GM18505 (cell line): ENCODE results near the gene NRXN2.

Source experiments
- ATAC-seq: cut with Tn5 transposase; IDR thresholded peaks from one replicate; pipeline ENCODE4 v1.9.1; 2021; ENCODE audit not compliant: unreplicated experiment
- POLR2A ChIP-seq: IDR thresholded peaks from 4 replicates; pipeline ENCODE4 v1.6.1; 2011; ENCODE audit warnings: borderline replicate concordance; ENCODE audit not compliant: insufficient read depth, insufficient read length; ENCODE audit errors: extremely low read depth

The NRXN2 gene

DNA sequence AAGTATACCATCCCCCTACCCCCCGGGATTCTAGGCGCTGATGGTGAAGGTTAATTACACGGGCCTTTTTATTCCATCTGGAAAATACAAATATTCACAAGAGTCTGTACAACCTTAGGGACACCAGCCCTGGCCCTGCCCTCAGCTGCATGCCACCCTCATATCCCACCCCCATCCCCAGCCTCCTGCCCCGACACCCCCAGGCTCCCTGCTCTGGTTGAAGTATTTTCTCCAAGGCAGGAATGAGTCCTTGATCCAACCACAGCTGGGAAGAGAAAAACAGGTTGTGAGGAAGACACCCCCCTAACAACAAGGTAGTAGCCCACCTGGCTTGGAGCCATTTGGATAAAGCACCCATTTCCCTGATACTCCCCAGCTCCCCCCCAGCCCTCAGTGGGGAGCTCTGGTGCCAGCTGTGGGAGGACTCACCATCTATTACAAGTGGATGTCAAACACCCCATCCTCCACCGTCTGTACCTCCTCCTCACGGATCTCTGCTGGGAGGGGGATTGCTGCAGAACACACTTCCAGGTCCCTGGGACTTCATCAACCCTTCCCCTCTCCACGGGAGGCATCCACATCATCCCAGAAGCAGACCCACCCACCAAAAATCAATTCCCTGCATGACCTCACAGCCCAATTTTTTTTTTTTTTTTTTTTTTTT, 4.0 kb upstream of the NRXN2 start:
- no peak for ATAC-seq
- TF ChIP-seq POLR2A, result no peak

DNA sequence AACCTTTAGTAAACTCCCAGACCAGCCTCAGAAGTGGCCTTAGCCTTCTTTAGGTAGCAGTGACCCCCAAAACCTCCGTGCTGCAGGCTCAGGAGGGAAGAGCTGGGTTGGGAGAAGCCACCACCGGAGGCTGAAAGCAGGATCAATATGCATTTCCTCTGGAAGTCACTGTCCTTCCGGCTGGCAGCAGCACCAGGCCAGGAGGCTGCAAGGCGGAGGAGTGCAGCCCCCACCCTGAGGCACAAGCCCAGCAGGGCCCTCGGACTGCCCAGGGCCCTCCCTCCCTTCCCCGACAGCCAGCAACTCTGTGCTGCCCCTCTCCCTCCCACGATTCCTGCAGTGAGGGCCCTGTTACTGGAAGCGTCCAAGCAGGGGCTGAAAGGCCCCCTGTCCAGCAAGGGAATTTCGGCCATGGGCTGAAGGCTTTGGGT, 3.2 kb upstream of the NRXN2 start:
- no peak for TF ChIP-seq POLR2A

DNA sequence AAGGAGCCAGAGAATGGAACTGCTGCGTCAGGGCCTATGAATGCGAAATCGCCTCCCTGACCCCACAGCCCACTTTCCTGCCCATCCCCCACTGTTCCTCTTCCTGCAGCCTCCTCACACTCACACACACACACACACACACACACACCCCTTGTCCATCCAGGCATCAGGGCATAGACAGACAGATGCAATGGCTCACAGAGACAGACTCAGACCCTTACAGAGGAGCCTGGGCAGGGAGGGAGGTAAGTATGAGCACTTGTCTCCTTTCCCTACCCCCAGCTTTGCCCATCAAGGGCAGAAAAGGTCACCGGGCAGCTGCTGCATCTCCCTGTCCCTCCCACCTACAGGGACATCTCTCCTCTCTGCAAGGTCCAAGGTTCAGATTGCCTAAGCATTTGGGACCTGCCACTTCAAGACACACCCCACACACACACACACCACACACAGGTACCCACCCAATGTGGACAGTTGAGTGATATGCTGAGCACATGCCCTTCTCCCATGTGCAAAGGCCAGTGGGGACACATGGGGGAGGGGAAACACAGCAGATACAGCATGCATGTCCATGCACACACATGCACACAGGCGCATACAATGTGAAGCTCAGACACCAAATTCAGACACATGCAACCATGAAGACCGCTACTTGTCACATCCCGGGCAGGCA, 2.0 kb upstream of the NRXN2 start:
- no peak for ATAC-seq
- no peak for TF ChIP-seq POLR2A

More for the DNA sequence above, 3.2 kb upstream of the NRXN2 start:
- no peak for ATAC-seq

DNA sequence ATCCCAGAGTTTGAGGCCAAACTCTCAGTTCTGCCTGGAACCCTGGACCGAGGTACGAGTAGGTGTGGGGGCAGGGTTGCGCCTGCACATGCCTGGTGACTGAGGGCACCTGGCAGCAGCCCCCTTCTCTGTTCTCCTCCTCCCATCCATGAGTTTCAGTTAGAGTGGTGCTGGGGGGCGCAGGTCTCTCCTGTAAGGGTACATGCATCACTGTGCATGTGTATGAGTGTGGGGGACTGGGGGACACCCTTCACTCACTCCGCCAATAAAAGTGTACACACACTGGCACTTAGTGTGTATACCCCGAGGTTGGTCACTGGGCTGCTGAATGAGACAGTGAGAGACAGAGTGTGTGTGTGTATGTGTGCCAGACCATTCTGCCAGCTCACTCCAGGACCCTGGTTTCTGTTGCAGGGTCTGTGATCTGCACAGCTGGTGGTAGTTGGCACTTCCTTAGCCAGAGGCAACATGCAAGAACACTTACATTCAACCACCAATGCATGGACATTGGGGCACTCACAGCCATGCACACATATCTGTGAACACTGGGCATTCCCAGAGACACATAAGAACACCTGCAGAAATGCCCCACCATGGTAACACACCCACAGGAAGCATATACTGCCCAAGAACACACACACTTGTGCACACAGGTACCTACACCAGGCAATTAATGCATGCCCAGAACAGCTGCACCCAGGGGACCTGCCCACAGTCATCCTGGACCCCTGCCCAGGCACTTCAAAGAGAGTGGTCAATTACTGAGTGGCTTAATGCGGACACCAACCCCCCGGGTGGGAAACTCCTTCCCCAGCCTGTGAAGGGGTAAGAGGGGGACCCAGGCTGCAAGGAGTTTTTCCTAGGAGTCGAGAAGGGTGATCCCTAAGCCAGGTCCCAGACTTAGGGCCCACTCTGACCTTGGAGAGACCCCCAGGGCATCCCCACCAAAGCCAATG, 1.2 kb upstream of the NRXN2 start:
- no peak for TF ChIP-seq POLR2A
- ATAC-seq, result no peak

DNA sequence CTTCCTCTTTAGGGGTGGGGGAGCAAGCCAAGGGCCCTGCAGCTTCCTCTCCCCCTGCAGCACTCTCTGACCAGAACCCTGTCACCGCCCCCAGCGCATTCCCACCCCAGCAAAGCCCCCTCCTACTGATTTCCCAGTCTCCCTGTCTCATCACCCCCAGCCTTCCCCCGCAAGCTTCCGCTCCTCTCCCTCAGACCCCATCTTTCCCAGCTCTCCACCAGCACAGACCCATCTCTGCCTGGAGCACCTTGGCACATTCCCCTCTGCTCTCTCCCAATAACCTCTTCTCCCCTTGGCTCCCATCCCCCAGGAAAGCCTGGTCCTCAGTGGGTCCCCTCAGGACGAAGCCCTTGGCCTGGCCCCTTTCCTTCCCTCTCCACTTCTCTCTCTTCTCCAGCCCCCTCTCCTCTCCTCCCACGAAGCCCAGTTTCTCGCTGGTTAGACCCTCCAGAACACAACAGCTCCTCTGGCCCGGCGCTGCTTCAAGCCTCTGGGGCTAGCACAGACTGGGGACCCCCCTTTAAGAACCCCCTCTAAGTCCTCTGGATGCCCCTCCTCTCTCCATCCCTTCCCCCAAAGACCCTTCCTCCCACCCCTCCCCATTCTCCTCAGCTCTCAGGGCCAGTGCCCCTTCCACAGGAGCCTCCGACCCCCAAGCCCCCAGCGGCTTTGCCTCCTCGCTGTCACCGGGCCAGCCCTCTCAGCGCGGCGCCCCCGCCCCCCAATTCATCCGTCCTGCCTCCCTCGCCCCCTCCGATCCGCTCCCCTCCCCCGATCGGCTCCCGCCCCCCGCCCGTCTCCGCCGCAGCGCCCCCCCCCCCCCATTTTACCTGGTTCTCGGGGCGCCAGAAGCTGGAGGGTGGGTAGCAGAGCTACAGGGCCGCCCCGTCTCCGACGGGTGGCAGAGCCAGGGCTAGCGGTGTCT, 594 bp downstream of the NRXN2 start:
- ATAC-seq, result no peak
- TF ChIP-seq POLR2A, result no peak

DNA sequence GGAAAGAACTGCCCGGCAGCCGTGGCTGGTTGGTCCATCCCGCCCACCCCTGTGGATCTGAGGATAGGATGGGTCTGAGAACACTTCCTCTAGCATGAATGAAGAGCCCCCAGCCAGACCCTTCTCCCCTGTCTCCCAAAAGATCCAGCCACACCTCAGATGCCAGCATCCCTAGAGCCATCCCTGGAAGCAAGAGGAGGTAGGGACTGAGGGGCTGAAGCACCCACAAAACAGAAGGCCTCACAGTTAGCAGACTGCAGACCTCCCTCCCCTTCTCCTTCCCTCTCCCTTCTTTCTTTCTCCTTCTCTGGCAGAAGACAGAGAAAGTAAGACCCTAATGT, 1.7 kb downstream of the NRXN2 start:
- ATAC-seq, result no peak
- TF ChIP-seq POLR2A, result no peak

DNA sequence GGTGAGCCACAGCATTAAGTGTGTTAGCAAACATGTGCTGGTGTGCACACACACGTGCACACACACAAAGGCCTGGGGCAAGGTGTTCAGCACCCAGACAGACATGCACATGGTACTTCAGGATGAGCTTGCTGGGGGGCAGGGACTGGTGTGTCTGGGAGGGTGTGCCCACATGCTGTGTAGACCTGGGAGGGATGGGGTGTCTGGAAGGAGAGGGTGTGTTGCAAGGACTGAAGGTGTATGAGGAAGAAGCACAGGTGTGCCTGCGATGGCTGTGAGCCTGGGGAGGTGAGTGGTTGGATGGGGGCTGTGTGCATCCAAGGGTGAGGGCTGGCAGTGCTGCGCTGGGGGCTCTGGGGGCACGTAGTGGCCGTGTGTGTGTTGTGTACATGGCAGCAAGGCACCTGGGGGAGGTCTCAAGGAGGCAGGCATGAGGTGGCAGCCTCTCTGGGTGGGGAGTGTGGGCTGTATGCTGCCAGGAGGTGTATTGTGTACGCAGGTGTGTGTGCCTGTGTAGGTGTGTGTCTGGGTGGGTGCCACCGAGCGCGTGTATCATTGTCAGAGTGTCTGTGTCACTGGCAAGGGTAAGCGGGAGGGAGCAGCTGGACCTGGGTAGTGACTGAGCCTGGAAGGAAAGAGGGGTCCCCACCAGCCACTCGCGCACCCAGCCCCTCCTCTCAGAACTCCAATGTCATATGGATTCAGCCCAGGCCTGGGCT, 2.2 kb downstream of the NRXN2 start:
- TF ChIP-seq POLR2A, result no peak
- ATAC-seq, result no peak

DNA sequence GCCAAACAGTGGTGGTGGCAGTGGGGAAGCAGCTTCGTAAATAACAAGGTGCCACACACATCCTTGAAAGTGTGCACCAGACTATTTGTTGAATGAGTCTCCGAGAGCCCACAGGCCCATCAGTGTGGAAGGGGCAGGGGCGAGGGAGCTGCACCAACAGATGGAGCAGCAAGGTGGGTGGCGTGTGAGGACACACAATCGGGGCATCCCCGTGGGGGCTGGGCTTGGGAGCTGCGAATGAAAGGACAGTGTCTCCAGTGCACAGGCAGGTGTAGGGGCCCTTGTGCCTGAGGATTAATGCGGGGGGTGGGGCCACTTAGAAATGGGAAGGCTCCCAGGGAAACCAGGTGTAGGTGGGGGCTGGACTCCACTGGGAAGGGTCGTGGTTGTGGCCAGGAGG, 2.8 kb downstream of the NRXN2 start:
- no peak for ATAC-seq
- no peak for TF ChIP-seq POLR2A

DNA sequence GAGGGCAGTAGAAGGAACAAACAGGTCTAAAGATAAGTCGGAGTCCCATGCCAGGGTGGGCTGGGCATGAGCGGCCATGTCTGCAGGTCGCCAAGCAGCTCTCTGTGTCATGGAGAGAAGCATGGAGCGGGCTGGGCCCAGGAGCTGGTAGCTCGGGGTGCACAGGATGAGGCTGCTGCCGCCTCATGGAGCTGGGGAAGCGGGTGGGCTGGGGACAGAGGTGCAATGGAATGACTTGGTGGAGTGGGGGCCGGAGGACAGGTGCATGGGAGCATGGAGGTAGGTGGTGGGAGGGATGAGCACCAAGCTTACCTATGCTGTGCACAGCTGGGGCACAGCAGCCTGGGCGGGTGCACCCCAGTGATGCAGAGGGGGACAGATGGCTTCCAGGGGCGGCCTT, 3.6 kb downstream of the NRXN2 start:
- no peak for TF ChIP-seq POLR2A
- ATAC-seq, result no peak

DNA sequence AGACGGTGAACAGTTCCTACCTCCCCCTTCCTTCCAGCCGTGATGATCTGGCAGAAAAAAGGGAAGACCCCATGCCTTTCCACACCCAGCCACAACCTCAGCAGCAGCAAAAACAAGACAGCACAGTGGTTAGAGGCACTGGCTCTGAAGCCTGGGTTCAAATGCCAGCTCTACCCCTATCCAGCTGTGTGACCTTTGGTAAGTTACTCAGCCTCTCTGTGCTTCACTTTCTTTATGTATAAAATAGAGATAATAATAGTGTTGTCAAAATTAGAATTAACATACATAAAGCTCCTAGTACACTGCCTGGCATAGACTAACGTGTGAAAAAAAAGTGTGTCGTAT, 4.2 kb downstream of the NRXN2 start:
- TF ChIP-seq POLR2A, result no peak
- ATAC-seq, result no peak

DNA sequence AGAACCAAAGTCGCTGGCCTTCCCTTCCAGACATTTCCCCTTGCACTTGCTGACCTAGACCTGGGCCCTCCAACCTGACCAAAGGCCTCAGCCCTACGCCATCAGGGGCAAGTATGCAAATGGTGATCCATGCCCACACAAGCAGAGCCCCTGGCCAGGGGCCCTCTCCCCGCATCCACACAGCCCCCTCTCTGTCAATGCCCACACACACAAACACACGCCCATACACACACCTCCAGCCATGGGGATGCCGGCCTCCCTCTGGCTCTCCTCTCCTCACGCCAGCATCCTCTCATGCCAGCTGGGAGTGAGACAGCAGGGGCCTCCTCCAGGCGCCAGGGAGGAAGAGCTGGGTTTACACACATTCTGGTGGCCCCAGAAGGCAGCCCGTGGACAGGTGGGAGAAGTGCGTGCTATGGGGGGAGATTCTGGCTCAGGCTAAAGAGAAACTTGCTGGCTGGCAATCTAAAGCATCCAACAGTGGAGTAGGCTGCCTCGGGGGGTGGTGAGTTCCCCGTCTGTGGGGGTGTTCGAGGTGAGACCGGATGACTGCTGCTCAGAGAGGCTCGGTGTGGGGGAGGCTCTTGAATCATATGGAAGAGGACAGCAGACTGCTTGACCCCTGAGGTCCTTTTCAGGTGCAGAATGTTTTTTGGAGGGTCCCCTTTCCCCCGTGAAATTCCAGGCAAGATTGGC, 4.8 kb downstream of the NRXN2 start:
- TF ChIP-seq POLR2A, result no peak
- no peak for ATAC-seq

DNA sequence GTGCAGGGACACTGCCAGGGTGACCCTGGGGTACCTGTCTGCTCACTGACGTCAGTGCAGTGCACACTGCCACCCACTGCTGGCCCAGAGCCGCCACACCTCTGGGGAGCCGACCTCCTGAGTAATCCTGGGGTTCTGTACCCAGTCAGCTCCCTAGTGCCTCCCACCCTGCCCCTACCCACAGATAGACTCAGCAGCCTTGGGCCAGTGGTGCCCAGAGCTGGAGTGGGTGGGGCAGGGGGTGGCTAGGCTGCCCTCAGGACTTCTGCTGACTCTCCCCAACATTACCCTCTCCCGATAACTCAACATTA, 5.8 kb downstream of the NRXN2 start:
- TF ChIP-seq POLR2A, result no peak
- no peak for ATAC-seq
